IMR-90 (cell line): ENCODE results near the gene PLCH1. TPM values are rescaled to one million over a fixed set of nuclear protein-coding genes. Genes with fewer than 3 reads are reported as not detected.

Experiments used
- ATAC-seq: fragments of 200-7000 bp; cut with Tn5 transposase; 2 replicates; pipeline ENCODE4 v1.9.1; 2020; ENCODE audit warnings: low read depth, mild to moderate bottlenecking, moderate library complexity
- BruUV-seq: library from RNA; stranded (reverse); fragments of 400-500 nt; replicated peaks from 2 replicates; lab custom pipeline; 2021; lab: Mats Ljungman, UMichigan
- CTCF ChIA-PET: fragments of 300-600 bp; formaldehyde crosslinking; extraction: SDS; loops from one replicate; lab custom pipeline; 2021; ENCODE audit warnings: antibody characterized with exemption; lab: Yijun Ruan, JAX
- POLR2A ChIA-PET: fragments of 300-600 bp; sonication (Branson Sonifier 250); formaldehyde crosslinking; loops from one replicate; lab custom pipeline; 2022; ENCODE audit warnings: antibody characterized with exemption; ENCODE audit not compliant: unreplicated experiment; lab: Charles Lee
- DNase-seq: peaks from one replicate; pipeline ENCODE4 v3.0.0; 2013
- H2AFZ ChIP-seq: replicated peaks from 2 replicates; pipeline ENCODE3; 2013; ENCODE audit warnings: low read length, mild to moderate bottlenecking; ENCODE audit not compliant: poor library complexity
- H2AK5ac ChIP-seq: 2 replicates; pipeline ENCODE4 v1.6.1; 2013; ENCODE audit warnings: low read depth, low read length, inconsistent platforms
- H2AK9ac ChIP-seq: replicated peaks from 2 replicates; pipeline ENCODE3; 2013; ENCODE audit warnings: mild to moderate bottlenecking, low read depth, low read length, moderate library complexity; ENCODE audit not compliant: poor library complexity
- H2BK120ac ChIP-seq: 2 replicates; pipeline ENCODE4 v1.6.1; 2013; ENCODE audit warnings: low read depth, low read length, inconsistent platforms
- H2BK15ac ChIP-seq: 3 replicates; pipeline ENCODE4 v1.6.1; 2013; ENCODE audit warnings: low read depth, low read length, inconsistent platforms
- H2BK20ac ChIP-seq: 2 replicates; pipeline ENCODE4 v1.6.1; 2013; ENCODE audit warnings: low read depth, mild to moderate bottlenecking, inconsistent platforms, low read length, moderate library complexity
- H2BK5ac ChIP-seq: 2 replicates; pipeline ENCODE4 v1.6.1; 2013; ENCODE audit warnings: mild to moderate bottlenecking, low read depth, low read length, inconsistent platforms; ENCODE audit not compliant: poor library complexity, severe bottlenecking
- H3K14ac ChIP-seq: replicated peaks from 2 replicates; pipeline ENCODE4 v1.6.1; 2013; ENCODE audit warnings: low read depth, low read length, inconsistent platforms
- H3K18ac ChIP-seq: 2 replicates; pipeline ENCODE4 v1.6.1; 2013; ENCODE audit warnings: low read depth, low read length, control low read depth
- H3K23ac ChIP-seq: 2 replicates; pipeline ENCODE4 v1.6.1; 2013; ENCODE audit warnings: low read depth, low read length, inconsistent platforms
- H3K27ac ChIP-seq: 2 replicates; pipeline ENCODE4 v1.5.1; 2013; ENCODE audit warnings: mild to moderate bottlenecking, control low read depth, low read length; ENCODE audit not compliant: insufficient read depth
- H3K27me3 ChIP-seq: 2 replicates; pipeline ENCODE4 v1.6.1; 2013; ENCODE audit warnings: low read length; ENCODE audit not compliant: control insufficient read depth, insufficient read depth
- H3K36me3 ChIP-seq: 2 replicates; pipeline ENCODE4 v1.6.1; 2013; ENCODE audit warnings: low read length, mixed read lengths; ENCODE audit not compliant: control insufficient read depth, insufficient read depth
- H3K4ac ChIP-seq: 2 replicates; pipeline ENCODE4 v1.6.1; 2013; ENCODE audit warnings: low read depth, low read length, inconsistent platforms
- H3K4me1 ChIP-seq: 2 replicates; pipeline ENCODE4 v1.6.1; 2013; ENCODE audit warnings: low read length, mixed read lengths; ENCODE audit not compliant: control insufficient read depth, insufficient read depth
- H3K4me2 ChIP-seq: 2 replicates; pipeline ENCODE4 v1.6.1; 2013; ENCODE audit warnings: low read depth, mild to moderate bottlenecking, control low read depth, low read length, moderate library complexity
- H3K4me3 ChIP-seq: 2 replicates; pipeline ENCODE4 v1.5.1; 2013; ENCODE audit warnings: low read depth, mild to moderate bottlenecking, control low read depth, low read length, moderate library complexity; ENCODE audit not compliant: insufficient read depth
- H3K56ac ChIP-seq: 2 replicates; pipeline ENCODE4 v1.6.1; 2013; ENCODE audit warnings: low read length, inconsistent platforms; ENCODE audit not compliant: insufficient read depth; ENCODE audit errors: extremely low read depth
- H3K79me1 ChIP-seq, 2 experiments: 2 replicates each; pipeline ENCODE4 v1.6.1; 2013; ENCODE audit warnings: low read length in 2 of 2, inconsistent platforms in 1 of 2, low read depth in 1 of 2
- H3K9ac ChIP-seq: 2 replicates; pipeline ENCODE4 v1.6.1; 2013; ENCODE audit warnings: low read depth, low read length, control low read depth
- H3K9me1 ChIP-seq: 2 replicates; pipeline ENCODE4 v1.6.1; 2013; ENCODE audit warnings: low read length, inconsistent platforms; ENCODE audit not compliant: insufficient read depth
- H3K9me3 ChIP-seq: 2 replicates; pipeline ENCODE4 v1.6.1; 2013; ENCODE audit warnings: low read length; ENCODE audit not compliant: control insufficient read depth, insufficient read depth
- H4K20me1 ChIP-seq: 2 replicates; pipeline ENCODE4 v1.6.1; 2013; ENCODE audit warnings: low read length, inconsistent platforms; ENCODE audit not compliant: insufficient read depth
- H4K5ac ChIP-seq: 2 replicates; pipeline ENCODE4 v1.6.1; 2013; ENCODE audit warnings: mild to moderate bottlenecking, low read depth, low read length, control low read depth
- H4K8ac ChIP-seq, 2 experiments: 2 replicates each; pipeline ENCODE4 v1.6.1; 2013; ENCODE audit warnings: low read depth in 2 of 2, low read length in 2 of 2, control low read depth in 1 of 2, inconsistent platforms in 1 of 2
- H4K91ac ChIP-seq: 2 replicates; pipeline ENCODE4 v1.6.1; 2013; ENCODE audit warnings: low read depth, low read length, inconsistent platforms; ENCODE audit not compliant: insufficient read depth
- CEBPB ChIP-seq: IDR thresholded peaks from 2 replicates; pipeline ENCODE4 v1.6.1; 2012; ENCODE audit warnings: low read depth, low read length, improper control_type of control experiment
- CHD1 ChIP-seq: IDR thresholded peaks from 2 replicates; pipeline ENCODE4 v1.6.1; 2012; ENCODE audit warnings: low read depth, low read length, improper control_type of control experiment
- CTCF ChIP-seq: conservative IDR thresholded peaks from 2 replicates; pipeline ENCODE4 v1.5.1; 2012; ENCODE audit warnings: mild to moderate bottlenecking, low read depth, low read length, improper control_type of control experiment
- ELK1 ChIP-seq: fragments of 150-350 bp; IDR thresholded peaks from 2 replicates; pipeline ENCODE4 v1.6.1; 2016; ENCODE audit warnings: low read depth, mild to moderate bottlenecking, low read length, moderate library complexity, borderline replicate concordance
- FOS ChIP-seq: fragments of 150-350 bp; IDR thresholded peaks from 2 replicates; pipeline ENCODE4 v1.6.1; 2016; ENCODE audit warnings: low read depth, low read length
- MAFK ChIP-seq: IDR thresholded peaks from 2 replicates; pipeline ENCODE4 v1.6.1; 2012; ENCODE audit warnings: low read depth, low read length, improper control_type of control experiment
- MAZ ChIP-seq: IDR thresholded peaks from 2 replicates; pipeline ENCODE4 v1.6.1; 2012; ENCODE audit warnings: low read depth, mild to moderate bottlenecking, low read length, improper control_type of control experiment, moderate library complexity, borderline replicate concordance
- MXI1 ChIP-seq: IDR thresholded peaks from 2 replicates; pipeline ENCODE4 v1.6.1; 2012; ENCODE audit warnings: low read depth, mild to moderate bottlenecking, low read length, moderate library complexity, borderline replicate concordance
- NFE2L2 ChIP-seq: fragments of 150-350 bp; IDR thresholded peaks from 2 replicates; pipeline ENCODE4 v1.6.1; 2016; ENCODE audit warnings: low read depth, mild to moderate bottlenecking, low read length
- RAD21 ChIP-seq: IDR thresholded peaks from 2 replicates; pipeline ENCODE4 v1.6.1; 2012; ENCODE audit warnings: low read length, improper control_type of control experiment
- RCOR1 ChIP-seq: IDR thresholded peaks from 2 replicates; pipeline ENCODE4 v1.6.1; 2012; ENCODE audit warnings: mild to moderate bottlenecking, low read length, improper control_type of control experiment; ENCODE audit not compliant: insufficient replicate concordance
- SMC3 ChIP-seq: fragments of 150-350 bp; IDR thresholded peaks from 2 replicates; pipeline ENCODE4 v1.6.1; 2016; ENCODE audit warnings: low read depth, mild to moderate bottlenecking, antibody characterized with exemption, low read length, moderate library complexity
- WGBS, 2 experiments: methylation state at CpG; one replicate each; pipeline versions ENCODE4 v1.1.5 to v1.1.7; 2013; ENCODE audit warnings: missing lambda C conversion rate in 2 of 2; ENCODE audit not compliant: insufficient read length in 1 of 2; ENCODE audit errors: extremely low coverage in 2 of 2; 5-methylcytosine and 5-hydroxymethylcytosine counted together
- dilution Hi-C: fragments of 300-500 bp; cut with HindIII; formaldehyde crosslinking; loops from one replicate; pipeline ENCODE4 v1.14.3; 2018; ENCODE audit warnings: low sequenced_read_pairs; ENCODE audit not compliant: unreplicated experiment
- in situ Hi-C: fragments of 300-500 bp; cut with MboI; formaldehyde crosslinking; loops from 3 replicates; pipeline ENCODE4 v1.14.3; 2019; ENCODE audit warnings: low sequenced_read_pairs, inconsistent platforms, mixed read lengths
- intact Hi-C: fragments of 100-400 bp; cut with micrococcal nuclease; formaldehyde crosslinking; loops from 2 replicates; pipeline ENCODE4 v1.10.0; 2022
- polyA plus RNA-seq, 3 experiments: library from polyadenylated mRNA; depleted of rRNA; stranded (reverse); fragments of >200 nt; gene quantifications; 2 replicates each; pipeline ENCODE4 v1.2.3, GENCODE V29; 2012; ENCODE audit warnings: low replicate concordance in 1 of 3
- total RNA-seq: library from RNA; depleted of rRNA; stranded (reverse); fragments of >200 nt; gene quantifications from 2 replicates; pipeline ENCODE4 v1.2.3, GENCODE V29; 2012
- TF ChIP-seq, protein P1 (sequence below): fragments of 150-350 bp; IDR thresholded peaks from 2 replicates; pipeline ENCODE4 v1.6.1; 2017; ENCODE audit warnings: mild to moderate bottlenecking, antibody characterized with exemption, low read length, low read depth

Gene PLCH1
- total and polyA plus RNA-seq, 2 of the 4 experiments (the other 2 are of a cell fraction) = not detected

GRCh38 chr3:155407331-155407730 lies 337.5 kb downstream of the PLCH1 start:
- no peaks in the 10 kb centered on the region; the same call in 1 of the 2 replicates for H3K9me3 ChIP-seq
- no peak overlapping the region for H3K4ac ChIP-seq
- POLR2A ChIA-PET = no interaction called here
- no peaks in the 10 kb centered on the region for H4K20me1 ChIP-seq
- H3K4me2 ChIP-seq = no peak overlapping the region
- H3K79me1 ChIP-seq = no peaks in the 10 kb centered on the region
- no peaks in the 10 kb centered on the region for H3K4me1 ChIP-seq
- no peak overlapping the region for H2AK9ac ChIP-seq
- intact Hi-C loops (no loop called here), in situ Hi-C loops (no loop called here), dilution Hi-C loops (no loop called here)
- H2AK5ac ChIP-seq = no peak overlapping the region
- no peak overlapping the region for H3K27ac ChIP-seq
- no peak overlapping the region for H4K8ac ChIP-seq
- no peak overlapping the region for H2BK15ac ChIP-seq
- no peak overlapping the region for H3K4me3 ChIP-seq
- H3K18ac ChIP-seq = no peak overlapping the region
- no peak overlapping the region for H2BK5ac ChIP-seq
- H2BK20ac ChIP-seq = no peak overlapping the region
- BruUV-seq = no TSS peak
- no peaks in the 10 kb centered on the region for H3K9me1 ChIP-seq
- DNase-seq = no peak
- CTCF ChIA-PET = no interaction called here
- H3K27me3 ChIP-seq = no peaks in the 10 kb centered on the region
- TF ChIP-seq MAFK (no peak), CHD1 (no peak), CEBPB (no peak), SMC3 (no peak), MAZ (no peak), ELK1 (no peak), NFE2L2 (no peak), CTCF (no peak), MXI1 (no peak), RCOR1 (no peak), FOS (no peak), RAD21 (no peak)
- TF ChIP-seq, protein P1, sequence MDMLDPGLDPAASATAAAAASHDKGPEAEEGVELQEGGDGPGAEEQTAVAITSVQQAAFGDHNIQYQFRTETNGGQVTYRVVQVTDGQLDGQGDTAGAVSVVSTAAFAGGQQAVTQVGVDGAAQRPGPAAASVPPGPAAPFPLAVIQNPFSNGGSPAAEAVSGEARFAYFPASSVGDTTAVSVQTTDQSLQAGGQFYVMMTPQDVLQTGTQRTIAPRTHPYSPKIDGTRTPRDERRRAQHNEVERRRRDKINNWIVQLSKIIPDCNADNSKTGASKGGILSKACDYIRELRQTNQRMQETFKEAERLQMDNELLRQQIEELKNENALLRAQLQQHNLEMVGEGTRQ = no peak
- ATAC-seq = no peak
- H2AFZ ChIP-seq = no peak overlapping the region
- WGBS, 2 experiments = no CpG with 5 or more reads among the region's 1 CpG
- H3K23ac ChIP-seq = no peak overlapping the region
- H3K36me3 ChIP-seq = no peaks in the 10 kb centered on the region
- H3K9ac ChIP-seq = no peak overlapping the region
- no peak overlapping the region for H4K5ac ChIP-seq
- H3K56ac ChIP-seq = no peak overlapping the region
- H4K91ac ChIP-seq = no peak overlapping the region
- H2BK120ac ChIP-seq = no peak overlapping the region
- no peak overlapping the region for H3K14ac ChIP-seq
